ENCODE results near the gene PIK3C2G.
A peak's percentile ranks its signal among the peaks of the same experiment; 100 is the strongest.
"Not testable (repeated sequence)": the region's sequence is repeated elsewhere in the genome, so short reads cannot be mapped to it uniquely, and the experiment has no call there.

Gene PIK3C2G

DNA sequence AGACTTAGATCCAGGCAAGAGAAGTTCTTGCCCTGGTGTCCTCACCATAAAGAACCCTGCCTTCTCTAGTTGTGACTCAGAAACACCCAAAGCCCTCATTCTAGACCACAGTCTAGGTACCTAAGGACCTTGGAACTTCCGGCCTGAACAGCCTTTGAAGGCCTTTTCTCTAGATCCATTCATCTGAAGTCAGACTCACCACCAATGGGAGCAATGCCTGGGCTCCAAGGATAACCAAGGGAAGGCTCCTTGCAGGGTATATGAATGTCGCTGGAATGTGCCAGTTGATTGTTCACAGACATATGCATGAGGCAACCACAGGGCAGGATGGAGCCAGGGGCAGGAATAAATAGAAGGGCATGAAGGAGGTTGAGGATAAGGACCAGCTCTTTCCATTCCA lies 390.2 kb downstream of the PIK3C2G start:
- no peak for DNase-seq

DNA sequence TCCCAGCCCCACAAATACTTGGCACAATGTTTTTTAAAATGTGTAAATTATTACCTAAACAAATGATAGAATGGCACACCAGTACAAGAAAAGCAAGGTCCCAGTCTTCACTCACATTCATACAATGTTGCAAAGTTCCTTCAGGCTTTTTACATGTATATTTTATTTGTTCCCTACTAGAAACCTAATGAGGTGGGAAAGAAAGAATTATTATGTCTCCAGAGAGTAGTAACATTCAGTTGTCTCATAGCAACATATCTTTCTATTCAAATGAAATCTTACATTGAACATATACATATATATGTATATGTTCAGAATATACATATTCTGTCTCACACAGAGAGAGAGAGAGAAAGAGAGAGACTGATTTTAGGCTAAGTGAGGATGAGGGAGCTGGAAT lies 391.3 kb downstream of the PIK3C2G start:
- no peak for DNase-seq

GRCh38 chr12:18653465-18653864 lies 392.1 kb downstream of the PIK3C2G start:
- DNase-seq: no peak

DNA sequence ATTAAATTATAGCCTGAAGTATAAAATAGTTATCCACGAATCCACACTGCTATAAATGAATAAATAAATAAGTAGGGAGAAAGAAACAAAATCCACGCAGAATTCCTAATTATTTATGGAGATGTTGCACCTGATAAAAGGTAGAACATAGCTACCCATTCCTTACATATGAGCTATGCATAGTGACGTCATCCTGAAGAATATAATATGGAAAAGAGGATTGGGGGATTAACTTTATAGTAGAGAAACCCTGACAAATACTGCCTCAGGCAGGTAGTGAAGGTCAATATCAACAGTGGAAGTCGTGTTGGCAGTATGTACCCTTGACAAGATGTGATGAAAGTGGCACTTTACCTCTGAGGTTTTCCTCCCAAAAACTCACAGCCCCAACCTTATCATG lies 394.0 kb downstream of the PIK3C2G start:
- DNase-seq: no peak

DNA sequence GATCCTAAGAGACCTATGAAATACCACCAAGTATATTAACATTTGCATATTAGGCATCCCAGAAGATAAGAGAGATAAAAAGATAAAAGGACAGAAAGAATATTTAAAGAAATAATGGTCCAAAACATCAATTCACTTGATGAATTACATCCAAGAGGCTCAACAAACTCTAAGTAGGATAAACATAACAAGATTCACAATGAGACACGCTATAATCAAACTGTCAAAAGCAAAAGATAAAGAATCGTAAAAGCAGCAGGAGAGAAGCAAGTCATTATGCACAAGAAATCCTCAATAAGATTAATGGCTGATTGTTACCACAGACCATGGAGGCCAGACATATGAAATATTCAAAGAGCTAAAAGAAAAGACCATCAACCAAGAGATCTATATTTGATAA lies 396.9 kb downstream of the PIK3C2G start:
- DNase-seq: no peak

GRCh38 chr12:18658829-18659228 lies 397.5 kb downstream of the PIK3C2G start:
- no peak for DNase-seq

- no peak for DNase-seq
These were observed 414.8 kb downstream of the PIK3C2G start for GRCh38 chr12:18676141-18676540.

DNA sequence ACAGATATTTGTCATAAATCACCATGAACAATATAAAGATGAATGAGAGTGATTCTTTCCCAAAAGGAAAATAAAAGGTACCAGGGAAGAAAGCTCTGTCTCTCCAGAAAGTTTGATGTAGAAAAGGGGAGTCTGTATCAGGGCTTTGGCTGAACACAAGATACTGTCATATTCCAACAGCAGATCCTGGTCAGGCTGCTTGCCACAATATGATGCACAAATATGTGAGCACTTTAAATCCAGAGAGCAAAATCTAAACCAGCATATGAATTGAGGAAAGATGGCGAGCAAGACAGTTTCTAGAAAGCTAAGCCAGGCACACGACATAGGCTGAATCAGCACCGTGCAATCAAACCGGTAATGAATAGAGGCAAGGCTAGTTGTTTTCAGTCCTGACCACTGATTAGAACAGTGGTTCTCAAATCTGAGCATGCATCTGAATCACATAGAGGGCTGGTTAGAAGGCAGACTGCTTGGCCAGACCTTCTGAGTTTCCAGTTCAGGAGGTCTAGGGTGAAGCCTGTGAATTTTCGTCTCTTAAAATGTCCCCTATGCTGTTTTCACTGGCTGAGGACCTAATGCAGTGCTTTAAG lies 415.8 kb downstream of the PIK3C2G start:
- no peak for DNase-seq

GRCh38 chr12:18681818-18682217 lies 420.5 kb downstream of the PIK3C2G start:
- DNase-seq: no peak

DNA sequence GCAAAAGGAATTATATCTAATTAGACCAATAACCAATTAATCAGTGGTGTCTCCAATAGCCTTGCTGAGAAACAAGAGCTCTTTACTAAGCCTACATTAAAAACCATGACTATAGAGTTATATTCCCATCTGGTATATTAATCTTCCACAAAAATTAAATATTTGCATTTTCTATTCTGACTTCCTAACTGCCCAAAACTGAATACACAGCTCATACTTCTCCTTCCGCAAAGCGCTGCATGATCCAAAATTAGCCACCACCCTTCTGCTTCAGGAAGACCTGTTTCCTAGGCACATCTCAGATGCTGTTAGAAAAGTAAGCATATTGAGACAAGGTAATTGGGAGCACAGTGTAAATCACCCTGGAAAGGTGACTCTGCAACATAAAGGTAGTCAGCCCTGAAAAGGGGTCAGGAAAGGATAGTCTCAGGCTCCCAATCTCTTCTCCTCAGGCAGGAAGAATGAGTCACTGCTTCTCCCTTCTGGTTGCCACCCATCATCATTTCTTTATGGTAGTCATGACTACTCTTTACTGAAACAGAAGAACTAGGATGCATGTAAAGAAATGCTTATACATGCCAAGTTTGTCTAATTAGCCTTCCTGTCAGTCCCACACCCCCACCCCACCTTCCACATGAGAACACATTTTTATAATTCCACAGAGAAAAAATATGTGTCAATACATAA lies 422.2 kb downstream of the PIK3C2G start:
- peak; percentile 43 for DNase-seq

DNA sequence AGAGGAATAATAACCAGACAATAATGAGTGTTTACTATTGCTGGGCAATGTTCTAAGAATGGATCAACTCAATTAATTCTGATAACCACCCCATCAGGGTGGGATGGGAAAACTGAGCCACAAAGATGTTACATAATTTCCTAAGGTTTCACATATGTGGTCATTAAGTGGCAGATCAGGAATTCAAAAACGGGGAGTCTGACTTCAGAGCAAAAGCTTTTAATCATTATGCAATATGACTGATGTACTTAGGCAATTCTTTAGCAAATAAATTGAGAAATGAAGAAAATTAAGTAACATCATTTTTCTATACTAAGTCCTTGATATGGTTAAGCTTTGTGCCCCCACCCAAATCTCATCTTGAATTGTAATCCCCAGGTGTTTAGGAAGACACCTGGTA lies 423.1 kb downstream of the PIK3C2G start:
- DNase-seq: peak; percentile 53

GRCh38 chr12:18689771-18690170 lies 428.5 kb downstream of the PIK3C2G start:
- no peak for DNase-seq

GRCh38 chr12:18690653-18691052 lies 429.3 kb downstream of the PIK3C2G start:
- peak; percentile 96 for DNase-seq

GRCh38 chr12:18693986-18694385 lies 432.7 kb downstream of the PIK3C2G start:
- not testable (repeated sequence) for DNase-seq

DNA sequence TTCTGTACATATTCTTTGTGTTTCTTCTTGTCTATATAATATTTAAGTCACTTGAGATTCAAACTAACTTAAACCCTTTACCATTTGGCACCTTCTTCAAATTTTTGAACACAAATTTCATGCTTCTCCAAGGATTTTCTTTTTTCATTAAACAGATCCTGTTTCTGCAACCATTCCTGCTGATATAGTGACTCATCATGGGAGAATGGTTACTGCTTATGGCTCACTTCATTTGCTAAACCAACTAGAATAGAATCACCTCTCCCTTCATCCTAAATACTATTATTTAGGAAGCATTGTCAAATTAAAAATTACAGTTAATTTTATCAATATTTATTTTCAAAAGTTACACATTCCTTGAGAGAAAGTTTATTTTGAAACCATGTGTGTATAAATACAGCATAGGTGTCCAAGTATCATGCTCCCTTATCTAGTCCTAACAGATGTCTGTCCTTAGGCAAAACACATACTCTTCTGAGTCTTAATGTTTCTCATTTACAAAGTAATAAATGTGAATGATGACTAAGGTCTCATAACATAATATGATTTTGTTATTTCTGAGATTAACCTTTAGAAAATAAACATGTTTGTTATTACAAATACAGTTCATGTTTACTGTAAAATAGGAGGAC lies 435.8 kb downstream of the PIK3C2G start:
- peak; percentile 68 for DNase-seq

All from HCEC 1CT (cell line).